Muscle of back (tissue), 11 donors: ENCODE results near the gene CSTB. TPM values are rescaled to one million over a fixed set of nuclear protein-coding genes. Genes with fewer than 3 reads are reported as not detected.
A peak's percentile ranks its signal among the peaks of the same experiment; 100 is the strongest.

Source experiments
- DNase-seq, 3 donors: peaks; one replicate each; pipeline versions ENCODE4 v3.0.0 to v3.0.0-alpha.2; 2013
- polyA plus RNA-seq, 10 donors: library from polyadenylated mRNA; unstranded; fragments of 120-200 nt; gene quantifications; one replicate each; pipeline ENCODE4 v1.2.1, GENCODE V29; 2013; ENCODE audit not compliant: insufficient read length in 10 of 10

CSTB gene
- polyA plus RNA-seq, 10 donors, result 17.1 to 31.2 (median 21.2) TPM

GRCh38 chr21:43769325-43769958 lies 6.7 kb downstream of the CSTB start:
- DNase-seq, result no peak

GRCh38 chr21:43768868-43769167 lies 7.3 kb downstream of the CSTB start:
- no peak for DNase-seq

GRCh38 chr21:43767984-43768867 lies 7.9 kb downstream of the CSTB start:
- peak in 1 of 3 donors; percentile 33 for DNase-seq

GRCh38 chr21:43767498-43767983 lies 8.6 kb downstream of the CSTB start:
- no peak for DNase-seq

GRCh38 chr21:43766734-43767497 lies 9.2 kb downstream of the CSTB start:
- no peak for DNase-seq

- DNase-seq, result no peak
Measured at GRCh38 chr21:43764576-43765495, 11.3 kb downstream of the CSTB start.

- no peak for DNase-seq
Measured at GRCh38 chr21:43763901-43764523, 12.1 kb downstream of the CSTB start.

- DNase-seq, result no peak
Measured at GRCh38 chr21:43762303-43763128, 13.6 kb downstream of the CSTB start.

- DNase-seq, result no peak
Measured at GRCh38 chr21:43761886-43762285, 14.2 kb downstream of the CSTB start.

GRCh38 chr21:43760391-43760958 lies 15.6 kb downstream of the CSTB start:
- DNase-seq, result no peak

- DNase-seq, result no peak
Measured at GRCh38 chr21:43759651-43760050, 16.5 kb downstream of the CSTB start.

GRCh38 chr21:43758811-43759210 lies 17.3 kb downstream of the CSTB start:
- DNase-seq, result no peak

- DNase-seq, result peak; percentile 33 to 82 (median 46)
Measured at GRCh38 chr21:43758111-43758641, 17.9 kb downstream of the CSTB start.

GRCh38 chr21:43757601-43758000 lies 18.5 kb downstream of the CSTB start:
- no peak for DNase-seq

GRCh38 chr21:43755820-43756594 lies 20.1 kb downstream of the CSTB start:
- DNase-seq, result no peak

GRCh38 chr21:43754948-43755781 lies 20.9 kb downstream of the CSTB start:
- DNase-seq, result no peak

GRCh38 chr21:43753439-43753799 lies 22.7 kb downstream of the CSTB start:
- no peak for DNase-seq
